LNCaP clone FGC (cell line): ENCODE data around the gene PDRG1.

Experiments
- DNase-seq: peaks from one replicate; pipeline ENCODE4 v3.0.0-alpha.2; 2011; ENCODE audit warnings: low read depth
- H3K4me3 ChIP-seq: 2 replicates; pipeline ENCODE4 v1.5.1; 2011; ENCODE audit warnings: mild to moderate bottlenecking, low read depth, low read length, control low read depth
- CTCF ChIP-seq: IDR thresholded peaks from 2 replicates; pipeline ENCODE4 v1.5.1; 2012; ENCODE audit warnings: mild to moderate bottlenecking; ENCODE audit not compliant: control insufficient read depth, insufficient read depth; ENCODE audit errors: extremely low read depth

Gene PDRG1

GRCh38 chr20:31908016-31908415, 43.8 kb downstream of the PDRG1 start:
- TF ChIP-seq CTCF: no peak

GRCh38 chr20:31907046-31907445, 44.8 kb downstream of the PDRG1 start:
- DNase-seq: no peak
- H3K4me3 ChIP-seq: no peak overlapping the region
- no peak for TF ChIP-seq CTCF

More at GRCh38 chr20:31908016-31908415, 43.8 kb downstream of the PDRG1 start:
- H3K4me3 ChIP-seq: no peak overlapping the region
- no peak for DNase-seq

- TF ChIP-seq CTCF: no peak
- no peak overlapping the region for H3K4me3 ChIP-seq
- DNase-seq: no peak
These were observed 45.8 kb downstream of the PDRG1 start for GRCh38 chr20:31906001-31906400.

GRCh38 chr20:31903627-31904386, 48.0 kb downstream of the PDRG1 start:
- DNase-seq: no peak
- no peak for TF ChIP-seq CTCF
- no peak overlapping the region for H3K4me3 ChIP-seq

GRCh38 chr20:31901615-31902014, 50.2 kb downstream of the PDRG1 start:
- TF ChIP-seq CTCF: no peak
- DNase-seq: no peak
- H3K4me3 ChIP-seq: no peak overlapping the region

GRCh38 chr20:31897541-31897940, 54.3 kb downstream of the PDRG1 start:
- no peak for DNase-seq
- no peak for TF ChIP-seq CTCF
- H3K4me3 ChIP-seq: no peak overlapping the region

GRCh38 chr20:31896049-31896448, 55.8 kb downstream of the PDRG1 start:
- no peak for TF ChIP-seq CTCF
- no peak overlapping the region for H3K4me3 ChIP-seq
- no peak for DNase-seq
